ENCODE results near the gene RPL39.
"Not testable (repeated sequence)": the region's sequence is repeated elsewhere in the genome, so short reads cannot be mapped to it uniquely, and the experiment has no call there.

The RPL39 gene

GRCh38 chrX:119763181-119763580, 28.2 kb downstream of the RPL39 start:
- no peak for FAIRE-seq

GRCh38 chrX:119762718-119763117, 28.7 kb downstream of the RPL39 start:
- no peak for FAIRE-seq

More at GRCh38 chrX:119763181-119763580, 28.2 kb downstream of the RPL39 start:
- DNase-seq (ENCODE audit: low spot score): peak; percentile 4

DNA sequence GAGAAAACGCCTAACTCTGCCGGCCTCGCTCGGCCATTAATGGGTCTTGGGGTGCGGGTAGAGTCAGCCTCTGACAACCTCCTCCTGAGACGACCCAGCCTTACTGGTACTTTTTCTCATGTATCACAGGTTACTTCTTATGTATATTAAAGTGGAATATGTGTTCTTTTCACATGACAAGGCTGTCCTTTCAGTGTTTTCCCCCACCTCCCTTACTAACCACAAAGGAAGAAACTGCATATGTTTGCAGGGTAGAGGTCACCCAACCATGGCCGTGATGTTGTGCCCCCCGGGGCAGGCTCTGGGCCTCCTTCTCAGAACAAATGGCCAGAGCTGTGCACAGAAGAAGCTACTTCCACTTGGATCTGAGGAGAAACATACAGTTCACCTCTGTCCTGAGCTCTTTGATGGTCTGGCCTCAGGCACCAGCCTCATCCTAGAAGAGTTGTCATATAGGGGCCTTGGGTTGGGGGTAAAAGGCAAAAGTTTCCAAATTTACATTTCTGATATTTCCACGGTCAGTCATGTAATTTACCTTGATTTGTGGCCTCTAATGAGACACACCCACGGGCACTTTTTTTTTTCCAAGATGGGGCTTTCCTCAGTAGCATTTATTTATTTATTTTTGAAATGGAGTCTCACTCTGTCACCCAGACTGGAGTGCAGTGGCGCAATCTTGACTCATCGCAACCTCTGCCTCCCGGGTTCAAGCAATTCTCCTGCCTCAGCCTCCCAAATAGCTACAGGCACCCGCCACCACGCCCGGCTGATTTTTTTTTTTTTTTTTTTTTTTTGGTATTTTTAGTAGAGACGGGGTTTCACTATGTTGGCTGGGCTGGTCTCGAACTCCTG, 31.2 kb downstream of the RPL39 start:
- DNase-seq (ENCODE audit: low spot score) (no peak), FAIRE-seq (no peak)

More at GRCh38 chrX:119762718-119763117, 28.7 kb downstream of the RPL39 start:
- peak; percentile 4 for DNase-seq (ENCODE audit: low spot score)

- no peak for DNase-seq (ENCODE audit: low spot score)
- no peak for FAIRE-seq
These were observed 32.1 kb downstream of the RPL39 start for GRCh38 chrX:119759248-119759766.

DNA sequence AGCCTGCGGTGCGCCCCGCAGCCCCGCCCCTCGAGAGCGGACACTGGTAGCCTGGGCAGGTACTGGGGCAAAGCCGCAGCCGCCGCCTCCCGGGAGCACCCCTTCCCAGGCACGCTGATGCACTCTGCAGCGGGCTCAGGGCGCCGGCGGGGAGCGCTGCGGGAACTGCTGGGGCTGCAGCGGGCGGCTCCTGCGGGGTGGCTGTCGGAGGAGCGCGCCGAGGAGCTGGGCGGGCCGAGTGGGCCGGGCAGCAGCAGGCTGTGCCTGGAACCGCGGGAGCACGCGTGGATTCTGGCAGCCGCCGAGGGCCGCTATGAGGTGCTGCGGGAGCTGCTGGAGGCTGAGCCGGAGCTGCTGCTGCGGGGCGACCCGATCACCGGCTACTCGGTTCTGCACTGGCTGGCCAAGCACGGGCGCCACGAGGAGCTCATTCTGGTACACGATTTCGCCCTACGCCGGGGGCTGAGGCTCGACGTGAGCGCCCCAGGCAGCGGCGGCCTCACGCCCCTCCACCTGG, 32.6 kb downstream of the RPL39 start:
- DNase-seq (ENCODE audit: low spot score): no peak
- no peak for FAIRE-seq

DNA sequence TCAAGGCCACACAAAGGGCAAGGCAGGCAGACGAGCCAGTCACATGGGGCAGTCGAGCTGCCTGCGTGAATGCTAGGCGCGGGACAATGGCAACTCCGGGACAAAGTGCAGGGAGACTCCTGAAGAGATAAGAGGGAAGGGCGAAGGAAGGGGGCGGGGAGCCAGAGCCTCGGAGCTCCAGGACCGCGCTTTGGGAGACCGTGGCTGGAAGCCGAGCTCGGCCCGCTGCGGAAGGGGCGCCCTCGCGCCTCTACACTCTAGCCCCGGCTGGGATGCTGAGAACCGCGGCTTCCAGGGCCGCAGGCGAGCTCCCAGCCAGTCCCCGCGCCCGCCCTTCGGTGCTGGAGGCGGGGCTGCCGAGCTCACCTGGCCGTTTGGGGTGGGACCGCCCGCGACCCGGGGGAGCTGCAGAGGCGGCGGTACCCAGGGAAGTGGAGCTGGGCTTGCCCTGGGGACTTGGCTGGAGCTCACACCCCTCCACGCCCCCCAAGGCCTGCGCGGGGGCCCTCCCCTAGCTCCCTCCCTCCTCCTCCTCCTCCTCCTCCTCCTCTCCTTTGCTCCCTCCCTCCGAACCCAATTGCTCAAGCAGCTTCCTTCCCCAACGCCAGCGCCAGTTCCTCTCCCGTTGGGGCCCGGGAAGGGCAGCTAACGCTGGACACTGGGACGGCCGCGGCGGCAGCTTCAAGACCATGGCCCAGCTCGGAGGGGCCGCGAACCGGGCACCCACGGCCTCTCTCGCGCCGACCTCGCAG, 33.3 kb downstream of the RPL39 start, which contains the start of gene SOWAHD:
TSS of gene SOWAHD (plus strand) at position 610 of the 752 bp plus-strand sequence. CDS start at position 690, 80 bp downstream.
- DNase-seq (ENCODE audit: low spot score) (no peak), FAIRE-seq (no peak)

DNA sequence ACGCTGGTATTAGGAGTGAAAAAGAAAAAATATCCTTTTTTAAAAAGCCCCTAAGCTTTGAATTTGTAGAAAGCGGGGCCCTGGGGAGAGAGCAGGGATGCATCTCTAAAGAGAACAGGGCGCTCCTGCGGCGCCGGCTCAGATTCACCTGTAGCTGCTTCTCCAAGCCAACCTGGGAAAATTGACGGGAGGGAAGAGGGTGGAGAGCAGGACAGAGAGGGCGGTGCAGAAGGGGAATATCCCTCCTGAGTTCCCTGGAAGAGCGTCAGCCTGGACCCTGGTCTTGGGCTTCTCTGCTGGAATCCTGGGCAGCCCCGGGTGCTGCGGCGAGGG, 33.8 kb downstream of the RPL39 start:
- FAIRE-seq (no peak), DNase-seq (ENCODE audit: low spot score) (no peak)

GRCh38 chrX:119756926-119757635, 34.3 kb downstream of the RPL39 start:
- DNase-seq (ENCODE audit: low spot score): no peak
- FAIRE-seq: no peak

DNA sequence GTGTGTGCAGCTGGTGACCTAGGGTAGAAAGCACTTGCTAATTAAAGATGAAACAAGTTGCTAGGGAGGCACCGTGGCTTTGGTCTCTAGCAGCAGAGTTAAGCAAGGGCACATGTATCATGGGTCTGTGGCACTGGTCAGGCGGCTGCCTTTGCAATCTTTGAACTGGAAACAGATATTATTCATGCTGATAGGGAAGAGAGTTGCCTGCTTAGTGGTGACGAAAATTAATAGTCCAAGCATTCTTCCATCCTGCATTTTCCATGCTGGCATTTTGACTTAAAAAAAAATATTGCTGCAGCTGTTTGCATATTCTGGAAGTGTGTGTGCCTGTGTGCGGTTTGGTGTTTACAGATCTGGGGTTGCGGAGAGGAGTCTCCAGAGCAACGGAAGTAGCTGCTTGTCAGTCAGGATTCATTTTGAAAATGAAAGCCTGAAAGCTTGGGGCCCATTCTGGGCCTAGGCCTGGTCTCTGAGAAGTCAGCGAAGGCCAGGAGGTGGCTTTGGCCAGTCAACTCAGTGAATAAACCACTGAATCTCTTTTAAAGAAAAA, 35.4 kb downstream of the RPL39 start:
- FAIRE-seq: no peak
- no peak for DNase-seq (ENCODE audit: low spot score)

DNA sequence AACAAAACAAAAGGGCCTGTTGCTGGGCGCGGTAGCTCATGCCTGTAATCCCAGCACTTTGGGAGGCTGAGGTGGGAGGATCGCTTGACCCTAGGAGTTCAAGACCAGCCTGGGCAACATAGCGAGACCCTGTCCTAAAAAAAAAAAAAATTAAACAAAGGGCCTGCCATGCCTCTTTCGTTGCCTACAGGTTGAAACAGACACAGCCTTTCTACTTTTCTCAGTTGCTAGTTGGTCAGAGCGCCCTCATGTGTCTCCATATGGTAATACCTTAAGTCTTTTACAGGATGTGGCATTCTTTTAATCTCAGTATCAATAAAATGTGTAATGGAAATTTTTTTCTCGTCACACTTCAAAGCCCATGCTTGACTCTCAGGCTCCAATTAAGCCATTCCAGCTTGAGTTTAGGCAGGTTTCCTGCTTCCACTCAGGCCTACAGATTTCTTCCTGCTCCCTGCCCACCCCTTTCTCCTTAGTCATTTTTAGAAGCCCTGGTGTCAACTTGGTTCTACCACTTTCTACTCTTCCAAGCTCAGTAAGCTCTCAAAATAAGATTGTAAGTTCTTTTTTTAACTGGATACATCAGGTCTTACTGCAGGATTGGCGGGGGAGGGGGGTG, 37.7 kb downstream of the RPL39 start:
- no peak for FAIRE-seq

DNA sequence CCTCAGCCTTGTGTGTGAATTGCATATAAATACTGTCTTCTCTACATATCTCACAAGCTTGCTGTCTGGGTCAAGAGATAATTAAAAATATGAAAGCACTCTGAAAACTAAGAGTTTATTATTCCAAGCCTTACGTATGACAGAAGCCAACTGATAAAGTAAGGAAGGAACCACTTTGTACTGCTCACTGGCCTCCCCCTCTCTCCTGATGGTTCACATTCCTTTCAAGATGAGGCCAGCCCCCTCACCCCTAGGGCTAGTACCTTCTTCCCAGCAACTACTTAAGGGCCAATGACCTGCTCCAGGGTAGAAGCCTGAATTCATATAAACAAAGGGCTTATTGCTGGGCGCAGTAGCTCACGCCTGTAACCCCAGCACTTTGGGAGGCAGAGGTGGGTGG, 38.4 kb downstream of the RPL39 start:
- FAIRE-seq (no peak), DNase-seq (ENCODE audit: low spot score) (no peak)

More for the DNA sequence above, 37.7 kb downstream of the RPL39 start:
- peak; percentile 9 for DNase-seq (ENCODE audit: low spot score)

GRCh38 chrX:119750751-119751150, 40.7 kb downstream of the RPL39 start:
- FAIRE-seq; DNase-seq (ENCODE audit: low spot score): not testable (repeated sequence)

GRCh38 chrX:119750131-119750530, 41.3 kb downstream of the RPL39 start:
- DNase-seq (ENCODE audit: low spot score); FAIRE-seq: not testable (repeated sequence)

DNA sequence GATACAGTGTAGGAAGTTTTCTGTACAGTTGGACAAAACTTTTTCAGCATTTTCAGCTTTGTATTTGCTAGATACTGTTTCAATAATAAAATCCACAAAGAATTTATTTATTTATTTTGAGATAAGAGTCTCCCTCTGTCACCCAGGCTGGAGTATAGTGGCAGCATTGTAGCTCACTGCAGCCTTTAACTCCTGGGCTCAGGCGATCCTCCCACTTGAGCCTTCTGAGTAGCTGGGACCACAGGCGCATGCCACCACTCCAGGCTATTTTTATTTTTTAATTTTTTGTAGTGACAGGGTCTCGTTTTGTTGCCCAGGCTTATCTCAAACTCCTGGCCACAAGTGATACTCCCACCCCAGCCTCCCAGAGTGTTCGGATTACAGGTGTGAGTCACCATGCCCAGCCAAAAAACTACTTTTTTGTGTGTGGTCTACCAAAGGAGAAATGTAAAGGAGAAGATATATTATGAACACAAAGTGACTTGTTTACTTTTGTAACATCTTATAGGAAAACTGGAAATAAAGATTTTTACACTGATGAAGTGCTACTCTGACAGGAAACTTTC, 46.1 kb downstream of the RPL39 start:
- FAIRE-seq (no peak), DNase-seq (ENCODE audit: low spot score) (no peak)

DNA sequence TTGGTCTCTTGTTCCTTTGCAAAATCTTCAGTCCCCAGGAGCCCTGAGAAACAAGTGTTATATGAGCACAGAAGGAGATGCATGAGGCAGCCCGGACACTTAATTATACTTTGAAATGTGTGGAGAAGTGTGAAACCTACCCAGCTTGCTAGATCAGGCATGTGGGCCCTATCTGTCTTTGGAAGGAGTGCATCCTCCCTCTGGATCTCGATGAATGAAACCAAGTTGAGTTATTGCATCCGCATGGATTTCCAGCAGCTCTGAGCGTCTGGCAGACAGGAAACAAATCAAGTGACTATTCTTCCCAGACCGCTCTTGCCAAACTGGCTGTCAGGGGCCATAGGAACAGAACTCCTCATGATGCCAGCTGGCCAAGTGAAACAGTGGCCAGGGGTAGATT, 52.7 kb downstream of the RPL39 start:
- no peak for DNase-seq (ENCODE audit: low spot score)

More for the DNA sequence above, 52.7 kb downstream of the RPL39 start:
- no peak for FAIRE-seq
